ENCODE data around the gene COPA.

- TF ChIP-seq CREB1 (IDR thresholded peaks at IDR 0.05; ENCODE audit: low read depth) (no peak), FOS (IDR thresholded peaks at IDR 0.05; ENCODE audit: borderline replicate concordance, extremely low read depth, insufficient read length) (no peak), REST (IDR thresholded peaks at IDR 0.05; ENCODE audit: low read depth, low read length) (no peak), CTCF (IDR thresholded peaks at IDR 0.05 in 2 of 3, conservative IDR thresholded peaks at IDR 0.05 in 1 of 3; ENCODE audit: control insufficient read depth in 2 of 3, extremely low read depth in 1 of 3, insufficient read depth in 1 of 3, low read depth in 3 of 3, low read length in 3 of 3) (no peak), POLR2A (IDR thresholded peaks at IDR 0.05; ENCODE audit: low read depth, low read length) (no peak)
Measured at GRCh38 chr1:160346463-160346862, 3.4 kb upstream of the COPA start.

All from GM12878 (cell line).